Measurements from ENCODE around the gene CELA3A. TPM values are rescaled to one million over a fixed set of nuclear protein-coding genes. Genes with fewer than 3 reads are reported as not detected.
"Not testable (repeated sequence)": the region's sequence is repeated elsewhere in the genome, so short reads cannot be mapped to it uniquely, and the experiment has no call there.

CELA3A gene
- total RNA-seq, 2 donors from 2014 or later = 37,316 to 51,622 TPM

- H3K27me3 ChIP-seq; H3K4me1 ChIP-seq; intact Hi-C loops (cut with DNase I); H3K36me3 ChIP-seq (replicated peaks in 1 of 2; ENCODE audit: insufficient read depth in 1 of 2, low read depth in 2 of 2); H3K4me3 ChIP-seq; H3K9me3 ChIP-seq: not testable (repeated sequence)
- ATAC-seq = peak; percentile 31
- H3K27ac ChIP-seq = peak overlapping the region in 3 of 4 donors; percentile 27 to 56 (median 28)
- WGBS, 2 donors = 31 to 34% methylated on average over 3 to 4 of the region's 4 CpGs
- peak in 1 of 3 donors; percentile 76 for TF ChIP-seq POLR2A (IDR thresholded peaks at IDR 0.05)
- DNase-seq = peak; percentile 62 to 76 (median 72)
Observed at GRCh38 chr1:22012752-22013151, 11.3 kb downstream of the CELA3A start.

DNA sequence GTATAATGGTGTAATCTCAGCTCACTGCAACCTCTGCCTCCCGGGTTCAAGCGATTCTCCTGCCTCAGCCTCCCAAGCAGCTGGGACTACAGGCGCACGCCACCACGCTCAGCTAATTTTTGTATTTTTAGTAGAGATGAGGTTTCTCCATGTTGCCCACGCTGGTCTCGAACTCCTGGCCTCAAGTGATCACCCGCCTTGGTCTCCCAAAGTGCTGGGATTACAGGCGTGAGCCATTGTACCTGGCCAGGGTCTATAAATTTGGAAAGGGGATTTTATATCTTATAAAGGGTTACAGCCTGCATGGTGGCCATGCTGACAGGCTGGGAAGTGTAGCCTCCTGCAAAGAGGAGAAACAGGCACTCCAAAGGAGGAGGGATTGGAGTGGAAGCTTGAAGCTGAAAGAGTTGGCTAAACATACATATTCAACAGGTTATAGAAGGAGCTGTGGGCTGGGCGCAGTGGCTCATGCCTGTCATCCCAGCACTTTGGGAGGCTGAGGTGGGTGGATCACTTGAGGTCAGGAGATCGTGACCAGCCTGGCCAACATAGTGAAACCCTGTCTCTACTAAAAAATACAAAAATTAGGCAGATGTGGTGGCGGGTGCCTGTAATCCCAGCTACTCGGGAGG lies 13.2 kb downstream of the CELA3A start:
- 36 to 47% methylated on average over 13 of the region's 13 CpGs for WGBS, 2 donors
- H3K27me3 ChIP-seq; H3K36me3 ChIP-seq (replicated peaks in 1 of 2; ENCODE audit: insufficient read depth in 1 of 2, low read depth in 2 of 2); intact Hi-C loops (cut with DNase I); H3K4me3 ChIP-seq; H3K9me3 ChIP-seq: not testable (repeated sequence)
- TF ChIP-seq POLR2A (IDR thresholded peaks at IDR 0.05) = peak in 2 of 3 donors; percentile 71 to 82
- ATAC-seq (peak; percentile 1), DNase-seq (peak in 3 of 4 donors; percentile 28 to 52 (median 45))
- peaks cover 10% of the 10 kb centered on the region for H3K4me1 ChIP-seq
- H3K27ac ChIP-seq = peak overlapping the region in 3 of 4 donors; percentile 21 to 45 (median 40)

DNA sequence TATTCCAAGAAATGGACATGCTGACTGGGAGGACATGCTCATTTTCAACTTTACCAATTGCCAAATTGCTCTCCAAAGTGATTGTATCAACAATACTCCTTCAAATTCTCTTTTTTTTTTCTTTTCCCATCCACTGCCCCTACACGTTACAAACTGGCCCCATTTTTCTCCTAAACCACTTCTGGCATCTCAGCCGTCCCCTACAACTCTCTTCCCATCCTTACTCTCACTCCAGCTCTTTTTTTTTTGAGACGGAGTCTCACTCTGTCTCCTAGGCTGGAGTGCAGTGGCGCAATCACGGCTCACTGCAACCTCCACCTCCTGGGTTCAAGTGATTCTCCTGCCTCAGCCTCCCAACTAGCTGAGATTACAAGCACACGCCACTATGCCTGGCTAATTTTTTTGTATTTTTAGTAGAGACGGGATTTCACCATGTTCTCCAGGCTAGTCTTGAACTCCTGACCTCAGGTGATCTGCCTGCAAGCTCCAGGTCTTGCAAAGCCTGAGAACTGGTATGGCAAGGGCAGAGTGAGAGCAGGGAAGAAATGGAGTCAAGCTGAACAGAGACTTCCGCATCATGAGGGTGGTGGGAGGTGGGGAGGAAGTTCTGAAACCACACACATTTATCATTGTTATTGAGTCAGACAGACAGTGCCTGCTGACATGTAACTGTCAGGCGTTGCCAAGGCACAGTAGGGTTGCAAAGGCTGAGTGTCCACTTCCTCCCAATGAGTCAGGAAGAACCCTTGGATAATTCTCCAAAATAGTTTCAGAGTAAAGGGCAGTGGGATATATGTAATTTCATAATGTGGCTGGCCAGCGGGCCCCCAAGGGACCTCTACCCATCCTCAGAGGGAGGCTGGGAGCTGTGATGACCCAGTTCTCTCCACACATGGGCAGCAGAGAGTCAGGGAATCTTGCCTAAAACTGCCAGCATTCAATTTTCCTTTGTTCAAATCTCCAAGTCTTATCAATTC lies 17.4 kb downstream of the CELA3A start:
- Histone ChIP-seq H3K9me3 (no peaks in the 10 kb centered on the region), H3K36me3 (replicated peaks in 1 of 2; ENCODE audit: insufficient read depth in 1 of 2, low read depth in 2 of 2) (no peaks in the 10 kb centered on the region), H3K27me3 (no peaks in the 10 kb centered on the region), H3K27ac (peak overlapping the region in 3 of 4 donors; percentile 5 to 47 (median 24)), H3K4me1 (peaks cover 25% of the 10 kb centered on the region), H3K4me3 (no peak overlapping the region)
- intact Hi-C loops (cut with DNase I) = no loop called here
- ATAC-seq (no peak), DNase-seq (peak in 1 of 4 donors; percentile 72)
- TF ChIP-seq POLR2A (IDR thresholded peaks at IDR 0.05) = no peak
- TF ChIP-seq, protein P1, sequence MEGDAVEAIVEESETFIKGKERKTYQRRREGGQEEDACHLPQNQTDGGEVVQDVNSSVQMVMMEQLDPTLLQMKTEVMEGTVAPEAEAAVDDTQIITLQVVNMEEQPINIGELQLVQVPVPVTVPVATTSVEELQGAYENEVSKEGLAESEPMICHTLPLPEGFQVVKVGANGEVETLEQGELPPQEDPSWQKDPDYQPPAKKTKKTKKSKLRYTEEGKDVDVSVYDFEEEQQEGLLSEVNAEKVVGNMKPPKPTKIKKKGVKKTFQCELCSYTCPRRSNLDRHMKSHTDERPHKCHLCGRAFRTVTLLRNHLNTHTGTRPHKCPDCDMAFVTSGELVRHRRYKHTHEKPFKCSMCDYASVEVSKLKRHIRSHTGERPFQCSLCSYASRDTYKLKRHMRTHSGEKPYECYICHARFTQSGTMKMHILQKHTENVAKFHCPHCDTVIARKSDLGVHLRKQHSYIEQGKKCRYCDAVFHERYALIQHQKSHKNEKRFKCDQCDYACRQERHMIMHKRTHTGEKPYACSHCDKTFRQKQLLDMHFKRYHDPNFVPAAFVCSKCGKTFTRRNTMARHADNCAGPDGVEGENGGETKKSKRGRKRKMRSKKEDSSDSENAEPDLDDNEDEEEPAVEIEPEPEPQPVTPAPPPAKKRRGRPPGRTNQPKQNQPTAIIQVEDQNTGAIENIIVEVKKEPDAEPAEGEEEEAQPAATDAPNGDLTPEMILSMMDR (IDR thresholded peaks at IDR 0.05) = no peak
- WGBS, 2 donors = 64 to 74% methylated on average over 10 of the region's 10 CpGs

- ATAC-seq (no peak), DNase-seq (no peak)
- H3K4me3 ChIP-seq = no peak overlapping the region
- no peaks in the 10 kb centered on the region for H3K9me3 ChIP-seq
- no peak overlapping the region for H3K27ac ChIP-seq
- 90 to 91% methylated on average over 6 of the region's 6 CpGs for WGBS, 2 donors
- H3K36me3 ChIP-seq (replicated peaks in 1 of 2; ENCODE audit: insufficient read depth in 1 of 2, low read depth in 2 of 2) = peaks cover 0 to 2% of the 10 kb centered on the region in 2 donors
- TF ChIP-seq POLR2A (IDR thresholded peaks at IDR 0.05) = no peak
- TF ChIP-seq, protein P1 (IDR thresholded peaks at IDR 0.05) = no peak
- peaks cover 37% of the 10 kb centered on the region for H3K4me1 ChIP-seq
- intact Hi-C loops (cut with DNase I) = no loop called here
- no peaks in the 10 kb centered on the region for H3K27me3 ChIP-seq
Observed at GRCh38 chr1:22021061-22021460, 19.6 kb downstream of the CELA3A start.

DNA sequence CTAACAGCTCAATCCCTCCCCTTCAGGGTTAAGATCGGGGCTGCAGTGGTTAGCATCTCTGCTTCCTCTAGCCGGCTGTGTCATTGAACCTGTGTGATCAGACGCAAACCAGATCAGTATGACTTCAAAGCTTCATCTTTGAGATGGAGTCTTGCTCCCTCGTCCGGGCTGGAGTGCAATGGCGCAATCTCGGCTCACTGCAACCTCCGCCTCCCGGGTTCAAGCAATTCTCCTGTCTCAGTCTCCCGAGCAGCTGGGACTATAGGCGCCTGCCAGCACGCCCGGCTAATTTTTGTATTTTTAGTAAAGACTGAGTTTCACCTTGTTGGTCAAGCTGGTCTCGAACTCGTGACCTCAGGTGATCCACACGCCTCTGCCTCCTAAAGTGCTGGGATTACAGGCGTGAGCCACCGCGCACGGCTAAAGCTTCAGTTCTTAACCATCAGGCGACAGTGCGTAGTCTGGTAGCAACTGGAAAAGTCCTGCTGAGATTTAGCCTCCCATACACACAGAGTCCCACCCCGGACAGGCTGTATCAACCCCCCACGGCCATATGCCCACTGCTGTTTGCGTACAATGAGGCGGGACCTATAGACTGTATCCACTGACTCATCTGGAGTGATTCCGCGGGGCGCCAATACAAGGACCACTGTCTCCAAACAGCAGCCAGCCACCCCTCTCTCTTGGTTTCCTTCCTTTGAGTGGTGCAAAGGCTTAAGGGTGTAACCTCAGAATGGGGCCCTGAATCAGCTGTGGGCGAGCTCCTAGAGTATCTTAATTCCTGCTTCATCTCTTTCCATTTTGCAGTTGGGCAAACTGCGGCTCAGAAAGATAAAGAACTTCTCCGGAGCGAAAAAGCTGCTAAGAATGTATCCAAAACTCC lies 23.3 kb downstream of the CELA3A start:
- H3K36me3 ChIP-seq (replicated peaks in 1 of 2; ENCODE audit: insufficient read depth in 1 of 2, low read depth in 2 of 2) = peaks cover 0 to 2% of the 10 kb centered on the region in 2 donors
- ATAC-seq (peak; percentile 23), DNase-seq (peak; percentile 31 to 65 (median 48))
- peaks cover 27% of the 10 kb centered on the region for H3K4me1 ChIP-seq
- intact Hi-C loops (cut with DNase I) = no loop called here
- TF ChIP-seq, protein P1 (IDR thresholded peaks at IDR 0.05) = no peak
- TF ChIP-seq POLR2A (IDR thresholded peaks at IDR 0.05) = no peak
- H3K27me3 ChIP-seq = no peaks in the 10 kb centered on the region
- WGBS, 2 donors = 51 to 56% methylated on average over 31 to 33 of the region's 33 CpGs
- H3K9me3 ChIP-seq = no peaks in the 10 kb centered on the region
- H3K27ac ChIP-seq = peak overlapping the region; percentile 65 to 94 (median 90)
- H3K4me3 ChIP-seq = no peak overlapping the region
